ENCODE data around the gene SNN. TPM values are rescaled to one million over a fixed set of nuclear protein-coding genes. Genes with fewer than 3 reads are reported as not detected.

The SNN gene
- total RNA-seq, 1 donor from 2014 or later: 32.1 TPM

DNA sequence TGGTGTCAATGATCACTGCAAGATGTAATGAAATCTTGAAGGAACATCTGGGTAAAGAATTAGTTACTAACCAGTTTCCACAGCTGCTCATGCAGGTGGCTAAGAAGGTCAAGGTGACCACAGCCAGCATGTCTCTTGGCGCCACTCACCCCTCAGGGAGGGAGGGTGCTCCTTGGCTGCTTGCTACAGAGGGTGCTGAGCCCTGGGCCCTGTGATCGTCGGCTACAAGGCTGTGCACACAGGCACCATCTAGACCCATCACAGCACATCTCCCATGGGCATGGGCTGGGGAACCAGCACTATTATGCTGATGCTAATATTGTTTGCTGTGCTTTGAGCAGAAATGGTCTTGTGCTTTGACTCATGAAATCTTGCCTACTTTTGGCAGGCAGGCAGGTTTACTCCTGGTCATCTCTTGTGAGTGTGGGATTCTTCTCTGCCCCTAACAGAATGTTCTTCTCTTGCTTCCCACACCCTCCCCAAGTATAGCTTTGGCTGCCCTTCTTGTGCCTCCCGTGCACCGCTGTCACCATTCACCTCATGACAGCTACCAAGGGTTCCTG is 38.0 kb downstream of the SNN start:
- TF ChIP-seq, protein P1, sequence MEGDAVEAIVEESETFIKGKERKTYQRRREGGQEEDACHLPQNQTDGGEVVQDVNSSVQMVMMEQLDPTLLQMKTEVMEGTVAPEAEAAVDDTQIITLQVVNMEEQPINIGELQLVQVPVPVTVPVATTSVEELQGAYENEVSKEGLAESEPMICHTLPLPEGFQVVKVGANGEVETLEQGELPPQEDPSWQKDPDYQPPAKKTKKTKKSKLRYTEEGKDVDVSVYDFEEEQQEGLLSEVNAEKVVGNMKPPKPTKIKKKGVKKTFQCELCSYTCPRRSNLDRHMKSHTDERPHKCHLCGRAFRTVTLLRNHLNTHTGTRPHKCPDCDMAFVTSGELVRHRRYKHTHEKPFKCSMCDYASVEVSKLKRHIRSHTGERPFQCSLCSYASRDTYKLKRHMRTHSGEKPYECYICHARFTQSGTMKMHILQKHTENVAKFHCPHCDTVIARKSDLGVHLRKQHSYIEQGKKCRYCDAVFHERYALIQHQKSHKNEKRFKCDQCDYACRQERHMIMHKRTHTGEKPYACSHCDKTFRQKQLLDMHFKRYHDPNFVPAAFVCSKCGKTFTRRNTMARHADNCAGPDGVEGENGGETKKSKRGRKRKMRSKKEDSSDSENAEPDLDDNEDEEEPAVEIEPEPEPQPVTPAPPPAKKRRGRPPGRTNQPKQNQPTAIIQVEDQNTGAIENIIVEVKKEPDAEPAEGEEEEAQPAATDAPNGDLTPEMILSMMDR (IDR thresholded peaks at IDR 0.05): no peak
- intact Hi-C loops (cut with micrococcal nuclease): no loop called here
- DNase-seq (no peak), ATAC-seq (ENCODE audit: low read depth) (no peak)
- H3K27ac Mint-ChIP-seq: no peak overlapping the region
- no peak overlapping the region for H3K4me3 Mint-ChIP-seq
- ChIA-PET POLR2A (no interaction called here), CTCF (no interaction called here)
- H3K36me3 Mint-ChIP-seq (ENCODE audit: low read depth): peaks cover 67% of the 10 kb centered on the region
- no peaks in the 10 kb centered on the region for H3K9me3 Mint-ChIP-seq
- no peaks in the 10 kb centered on the region for H3K27me3 Mint-ChIP-seq
- peaks cover 12% of the 10 kb centered on the region for H3K4me1 Mint-ChIP-seq

DNA sequence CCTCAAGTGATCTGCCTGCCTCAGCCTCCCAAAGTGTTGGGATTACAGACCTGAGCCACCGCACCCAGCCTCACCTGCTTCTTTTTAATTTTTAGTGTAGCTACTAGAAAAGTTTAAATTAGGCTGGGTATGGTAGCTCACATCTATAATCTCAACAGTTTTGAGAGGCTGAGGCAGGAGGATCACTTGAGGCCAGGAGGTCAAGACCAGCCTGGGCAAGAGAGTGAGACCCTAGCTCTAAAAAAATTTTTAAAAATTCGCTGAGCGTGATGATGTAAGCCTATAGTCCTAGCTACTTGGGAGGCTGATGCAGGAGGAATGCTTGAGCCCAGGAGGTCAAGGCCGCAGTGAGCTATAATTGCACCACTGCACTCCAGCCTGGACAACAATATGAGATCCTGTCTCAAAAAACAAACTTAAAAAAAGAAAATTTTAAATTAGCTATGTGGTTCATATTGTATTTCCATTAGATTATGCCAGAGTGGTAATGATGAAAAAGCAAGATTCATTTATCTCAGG is 39.5 kb downstream of the SNN start:
- Mint-ChIP-seq H3K4me3 (no peak overlapping the region), H3K9me3 (no peaks in the 10 kb centered on the region), H3K27ac (no peak overlapping the region), H3K36me3 (ENCODE audit: low read depth) (peaks cover 69% of the 10 kb centered on the region), H3K4me1 (peaks cover 16% of the 10 kb centered on the region), H3K27me3 (no peaks in the 10 kb centered on the region)
- TF ChIP-seq, protein P1 (IDR thresholded peaks at IDR 0.05): no peak
- ATAC-seq (ENCODE audit: low read depth) (no peak), DNase-seq (no peak)
- CTCF ChIA-PET: interaction anchor here (1.0 to 1.2 kb wide), 2 partner anchors 9 to 18 kb away, joined by 3 to 4 read pairs; no protein-coding TSS in a partner anchor
- POLR2A ChIA-PET: interaction anchor here (0.7 to 0.9 kb wide), 2 partner anchors 118 to 122 kb away, joined by 3 to 6 read pairs; no protein-coding TSS in a partner anchor
- intact Hi-C loops (cut with micrococcal nuclease): no loop called here

DNA sequence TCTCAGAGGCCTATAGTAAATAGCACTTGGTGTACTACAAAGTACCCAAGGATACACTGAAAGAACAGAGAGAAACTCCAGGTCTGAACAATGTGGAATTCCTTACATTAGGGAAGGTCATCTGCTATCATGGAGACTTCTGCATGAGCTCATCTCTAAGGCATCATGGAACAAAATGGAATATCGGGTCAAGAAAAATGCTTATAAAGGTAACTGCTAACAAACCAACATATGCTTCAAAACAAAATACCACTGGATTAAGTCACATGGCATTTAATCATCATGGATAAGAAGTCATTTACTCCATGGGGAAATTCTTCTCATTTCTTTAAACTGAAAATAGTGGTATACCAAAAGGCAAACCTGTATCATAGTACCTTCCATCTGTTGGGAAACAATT is 40.2 kb downstream of the SNN start:
- Mint-ChIP-seq H3K9me3 (no peaks in the 10 kb centered on the region), H3K27ac (no peak overlapping the region), H3K36me3 (ENCODE audit: low read depth) (peaks cover 65% of the 10 kb centered on the region), H3K4me3 (no peak overlapping the region), H3K4me1 (peaks cover 15% of the 10 kb centered on the region), H3K27me3 (no peaks in the 10 kb centered on the region)
- DNase-seq: no peak
- TF ChIP-seq, protein P1 (IDR thresholded peaks at IDR 0.05): no peak
- intact Hi-C loops (cut with micrococcal nuclease): no loop called here
- ChIA-PET POLR2A (no interaction called here), CTCF (interaction anchor here (1.0 to 1.2 kb wide), 2 partner anchors 8 to 19 kb away, joined by 3 to 4 read pairs; no protein-coding TSS in a partner anchor)
- ATAC-seq (ENCODE audit: low read depth): no peak

DNA sequence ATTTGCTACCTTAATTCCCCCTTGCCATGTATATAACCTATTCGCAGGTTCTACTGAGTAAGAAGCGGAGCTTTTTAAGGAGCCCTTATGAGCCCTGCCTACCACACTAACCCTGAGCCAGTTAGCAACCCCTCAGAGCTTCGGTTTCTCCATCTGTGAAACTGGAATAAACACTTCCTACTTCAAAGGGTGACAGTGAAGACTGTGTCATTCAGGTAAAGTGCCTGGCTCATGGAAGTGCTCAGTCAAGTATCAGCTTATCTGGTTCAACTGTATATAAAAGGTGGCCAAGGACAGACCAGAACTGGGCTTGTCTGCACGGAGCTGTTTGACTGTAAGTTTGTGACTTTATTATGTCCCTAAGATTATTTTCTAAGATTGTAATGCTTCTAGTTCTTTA is 43.4 kb downstream of the SNN start:
- no peak for DNase-seq
- H3K9me3 Mint-ChIP-seq: no peaks in the 10 kb centered on the region
- ChIA-PET POLR2A (interaction anchor here (0.6 to 1.4 kb wide), 3 partner anchors 42 to 746 kb away, joined by 3 to 7 read pairs (median 3); no protein-coding TSS in a partner anchor), CTCF (interaction anchor here (0.9 to 2.5 kb wide), 5 partner anchors 13 to 748 kb away, joined by 3 to 17 read pairs (median 4); no protein-coding TSS in a partner anchor)
- no peak for ATAC-seq (ENCODE audit: low read depth)
- no peak overlapping the region for H3K27ac Mint-ChIP-seq
- TF ChIP-seq, protein P1 (IDR thresholded peaks at IDR 0.05): no peak
- H3K4me3 Mint-ChIP-seq: no peak overlapping the region
- intact Hi-C loops (cut with micrococcal nuclease): no loop called here
- peaks cover 66% of the 10 kb centered on the region for H3K36me3 Mint-ChIP-seq (ENCODE audit: low read depth)
- H3K4me1 Mint-ChIP-seq: peaks cover 29% of the 10 kb centered on the region
- no peaks in the 10 kb centered on the region for H3K27me3 Mint-ChIP-seq

DNA sequence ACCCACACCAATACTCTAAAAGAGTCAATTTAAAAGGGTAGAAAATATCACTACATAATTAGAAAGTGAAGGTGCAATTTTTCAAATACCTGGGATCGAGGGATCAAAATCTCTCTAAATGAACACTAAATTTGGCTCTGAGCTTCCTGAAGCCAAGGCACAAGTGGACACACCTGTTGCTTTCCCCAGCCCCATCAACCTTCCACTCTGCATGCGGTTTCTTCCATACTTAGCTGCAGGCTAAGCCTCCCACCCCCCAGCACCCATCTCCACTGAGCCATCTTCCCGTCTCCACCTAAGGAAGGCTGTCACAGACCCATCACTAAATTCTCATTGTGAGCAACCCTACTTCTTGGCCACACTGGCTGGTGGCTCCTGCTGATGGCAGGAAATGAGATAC is 43.9 kb downstream of the SNN start:
- no peak overlapping the region for H3K27ac Mint-ChIP-seq
- H3K4me3 Mint-ChIP-seq: no peak overlapping the region
- no peaks in the 10 kb centered on the region for H3K9me3 Mint-ChIP-seq
- intact Hi-C loops (cut with micrococcal nuclease): no loop called here
- ATAC-seq (ENCODE audit: low read depth) (no peak), DNase-seq (no peak)
- ChIA-PET CTCF (interaction anchor here (0.9 to 3.7 kb wide), 6 partner anchors 12 to 749 kb away, joined by 3 to 19 read pairs (median 4); no protein-coding TSS in a partner anchor), POLR2A (interaction anchor here (0.6 to 1.4 kb wide), 3 partner anchors 66 to 747 kb away, joined by 3 to 7 read pairs (median 4); no protein-coding TSS in a partner anchor)
- TF ChIP-seq, protein P1 (IDR thresholded peaks at IDR 0.05): no peak
- H3K27me3 Mint-ChIP-seq: no peaks in the 10 kb centered on the region
- peaks cover 66% of the 10 kb centered on the region for H3K36me3 Mint-ChIP-seq (ENCODE audit: low read depth)
- H3K4me1 Mint-ChIP-seq: peaks cover 31% of the 10 kb centered on the region
